ENCODE measurements around the gene LRP6.

DNA sequence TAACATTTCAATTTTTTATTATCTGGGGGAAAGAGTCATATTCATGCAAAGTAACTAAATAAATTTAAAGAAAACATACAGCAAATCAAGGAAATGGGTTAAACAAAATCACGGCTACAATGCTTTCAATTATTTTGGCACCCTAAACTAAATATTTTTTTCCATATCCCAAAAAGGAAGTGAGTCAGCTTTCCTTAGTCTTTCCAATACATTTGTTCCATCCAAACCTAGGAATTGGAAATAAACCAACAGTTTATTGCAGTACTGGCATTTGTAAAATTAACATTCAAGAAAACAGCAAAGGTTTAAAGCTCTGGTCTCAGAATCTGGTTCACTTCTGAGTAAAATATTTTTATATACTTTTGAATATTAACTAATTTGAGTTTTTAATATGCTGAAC lies 106.9 kb downstream of the LRP6 start:
- TF ChIP-seq OSR1 (CRISPR knock-in tag; IDR thresholded peaks at IDR 0.05) = no peak
- TF ChIP-seq BACH2 (CRISPR knock-in tag; IDR thresholded peaks at IDR 0.05; ENCODE audit: borderline replicate concordance) = no peak
- TF ChIP-seq ZNF70 (CRISPR knock-in tag; IDR thresholded peaks at IDR 0.05) = no peak
- TF ChIP-seq ZNF565 (CRISPR knock-in tag; conservative IDR thresholded peaks at IDR 0.05; ENCODE audit: low read depth) = no peak
- no peak for TF ChIP-seq ZFP30 (CRISPR knock-in tag; IDR thresholded peaks at IDR 0.05)
- no peak for TF ChIP-seq CREB5 (CRISPR knock-in tag; IDR thresholded peaks at IDR 0.05; ENCODE audit: low read depth)
- TF ChIP-seq PATZ1 (CRISPR knock-in tag; IDR thresholded peaks at IDR 0.05; ENCODE audit: borderline replicate concordance) = no peak
- TF ChIP-seq SNAI2 (CRISPR knock-in tag; IDR thresholded peaks at IDR 0.05) = no peak
- no peak for TF ChIP-seq TOX (CRISPR knock-in tag; IDR thresholded peaks at IDR 0.05; ENCODE audit: borderline replicate concordance)
- no peak for TF ChIP-seq ARNTL (CRISPR knock-in tag; IDR thresholded peaks at IDR 0.05; ENCODE audit: borderline replicate concordance, low read depth)
- no peak for TF ChIP-seq RARB (CRISPR knock-in tag; IDR thresholded peaks at IDR 0.05)
- no peak for TF ChIP-seq TSHZ2 (CRISPR knock-in tag; IDR thresholded peaks at IDR 0.05)
- TF ChIP-seq ZNF8 (CRISPR knock-in tag; IDR thresholded peaks at IDR 0.05) = no peak

All from SK-N-SH treated with all-trans-retinoic acid at 6 μM for 48 hours (cell line).